Endothelial cell of umbilical vein (primary cell): ENCODE measurements around the gene RTN4R. TPM values are rescaled to one million over a fixed set of nuclear protein-coding genes. Genes with fewer than 3 reads are reported as not detected.

Source experiments
- BruUV-seq: library from RNA; stranded (reverse); fragments of 400-500 nt; replicated peaks from 2 replicates; lab custom pipeline; 2021; lab: Mats Ljungman, UMichigan
- CTCF ChIA-PET: fragments of 300-600, 350-600 bp; sonication (Branson Sonifier 250); formaldehyde crosslinking; loops from one replicate; lab custom pipeline; 2021; ENCODE audit warnings: antibody characterized with exemption, inconsistent platforms; lab: Charles Lee
- POLR2A ChIA-PET: fragments of 300-600, 350-600 bp; sonication (Branson Sonifier 250); formaldehyde crosslinking; loops from one replicate; lab custom pipeline; 2021; ENCODE audit warnings: antibody characterized with exemption, inconsistent platforms; lab: Charles Lee
- DNase-seq: peaks from one replicate; pipeline ENCODE4 v3.0.0-alpha.2; 2011; ENCODE audit warnings: low read depth, low spot score
- FAIRE-seq: peaks from 2 replicates; lab custom pipeline; 2011; peaks lifted over from hg19 to GRCh38; lab: Jason Lieb, UNC
- H2AFZ ChIP-seq: 2 replicates; pipeline ENCODE4 v1.6.0; 2012; ENCODE audit warnings: low read depth, low read length, control low read depth, inconsistent platforms
- H3K27ac ChIP-seq: 2 replicates; pipeline ENCODE4 v1.5.1; 2011; ENCODE audit warnings: low read depth, mild to moderate bottlenecking, control low read depth, low read length, moderate library complexity; ENCODE audit not compliant: insufficient read depth
- H3K27me3 ChIP-seq, 2 experiments: 2 replicates each; pipeline versions ENCODE4 v1.6.0 to v1.6.1; 2011; ENCODE audit warnings: low read length in 2 of 2, mixed read lengths in 1 of 2; ENCODE audit not compliant: control insufficient read depth in 2 of 2, insufficient read depth in 2 of 2
- H3K36me3 ChIP-seq, 2 experiments: 2 replicates in 1 of 2; 3 replicates in 1 of 2; pipeline ENCODE4 v1.5.1; 2011; ENCODE audit warnings: low read length in 2 of 2, mild to moderate bottlenecking in 1 of 2, moderate library complexity in 1 of 2; ENCODE audit not compliant: control insufficient read depth in 2 of 2, insufficient read depth in 2 of 2; ENCODE audit errors: extremely low read depth in 1 of 2
- H3K4me1 ChIP-seq: 3 replicates; pipeline ENCODE4 v1.5.1; 2011; ENCODE audit warnings: mild to moderate bottlenecking, low read length; ENCODE audit not compliant: control insufficient read depth, insufficient read depth; ENCODE audit errors: extremely low read depth
- H3K4me2 ChIP-seq: 2 replicates; pipeline ENCODE4 v1.6.1; 2011; ENCODE audit warnings: low read length, control low read depth, mixed read lengths; ENCODE audit not compliant: insufficient read depth
- H3K4me3 ChIP-seq, 3 experiments: fragments of 200-600 bp in 1 of 3; sonication (generic), shearing (Covaris generic) in 1 of 3; replicated peaks in 1 of 3; 2 replicates each; pipeline ENCODE4 v1.5.1; 2011 to 2016; ENCODE audit warnings: control low read depth in 3 of 3, low read length in 3 of 3, mild to moderate bottlenecking in 2 of 3, inconsistent platforms in 1 of 3, low read depth in 1 of 3, moderate library complexity in 1 of 3; ENCODE audit not compliant: insufficient read depth in 1 of 3
- H3K79me2 ChIP-seq: 2 replicates; pipeline ENCODE4 v1.6.0; 2012; ENCODE audit warnings: low read length, inconsistent platforms; ENCODE audit not compliant: control insufficient read depth, insufficient read depth
- H3K9ac ChIP-seq: replicated peaks from 2 replicates; pipeline ENCODE3; 2011; ENCODE audit warnings: low read length, control low read depth; ENCODE audit not compliant: insufficient read depth; ENCODE audit errors: extremely low read depth
- H3K9me1 ChIP-seq: replicated peaks from 3 replicates; pipeline ENCODE4 v1.6.0; 2011; ENCODE audit warnings: mild to moderate bottlenecking, low read length; ENCODE audit not compliant: control insufficient read depth, insufficient read depth; ENCODE audit errors: extremely low read depth
- H3K9me3 ChIP-seq: replicated peaks from 2 replicates; pipeline ENCODE4 v1.5.1; 2012; ENCODE audit warnings: low read length, inconsistent platforms; ENCODE audit not compliant: control insufficient read depth, insufficient read depth
- H4K20me1 ChIP-seq: replicated peaks from 2 replicates; pipeline ENCODE3; 2011; ENCODE audit warnings: mild to moderate bottlenecking, low read length; ENCODE audit not compliant: control insufficient read depth, insufficient read depth; ENCODE audit errors: extremely low read depth
- CTCF ChIP-seq, 2 donors: IDR thresholded peaks; 1 replicate in 1 of 2; 2 replicates in 1 of 2; pipeline ENCODE4 v1.5.1; 2011; ENCODE audit warnings: low read length in 2 of 2, mild to moderate bottlenecking in 2 of 2, moderate library complexity in 2 of 2, control low read depth in 1 of 2, inconsistent platforms in 1 of 2, low read depth in 1 of 2; ENCODE audit not compliant: insufficient read depth in 1 of 2; ENCODE audit errors: extremely low read depth in 1 of 2
- EZH2 ChIP-seq: IDR thresholded peaks from 2 replicates; pipeline ENCODE4 v1.6.1; 2012; ENCODE audit warnings: borderline replicate concordance, low read depth, mild to moderate bottlenecking, moderate library complexity, low read length, inconsistent platforms; ENCODE audit not compliant: severe bottlenecking
- FOS ChIP-seq: IDR thresholded peaks from 2 replicates; pipeline ENCODE4 v1.6.1; 2011; ENCODE audit warnings: mild to moderate bottlenecking, low read length, moderate library complexity, borderline replicate concordance; ENCODE audit not compliant: insufficient read depth
- JUN ChIP-seq: IDR thresholded peaks from 2 replicates; pipeline ENCODE4 v1.6.1; 2011; ENCODE audit warnings: borderline replicate concordance, low read depth; ENCODE audit not compliant: insufficient read length, insufficient read depth
- MYC ChIP-seq: IDR thresholded peaks from one replicate; pipeline ENCODE4 v1.6.1; 2011; ENCODE audit warnings: mild to moderate bottlenecking, low read depth, low read length
- POLR2A ChIP-seq: IDR thresholded peaks from 2 replicates; pipeline ENCODE4 v1.6.1; 2012; ENCODE audit warnings: low read depth, mild to moderate bottlenecking, control low read depth, low read length
- dilution Hi-C: fragments of 300-500 bp; cut with MboI; formaldehyde crosslinking; loops from one replicate; pipeline ENCODE4 v1.15.0; 2019; ENCODE audit warnings: low sequenced_read_pairs; ENCODE audit not compliant: extremely low pct_ligation_motif_present
- intact Hi-C: fragments of 100-400 bp; cut with micrococcal nuclease; formaldehyde crosslinking; loops from one replicate; pipeline ENCODE4 v1.10.0; 2022
- polyA plus RNA-seq, 4 experiments: library from polyadenylated mRNA; depleted of rRNA in 3 of 4; stranded (reverse) in 3 of 4; unstranded in 1 of 4; fragments of >200 nt; gene quantifications; 2 replicates each; pipeline versions ENCODE4 v1.2.1 to v1.2.3, GENCODE V29; 2011 to 2012; ENCODE audit warnings: missing spikeins in 1 of 4
- total RNA-seq: library from RNA; stranded (reverse); gene quantifications from 2 replicates; pipeline ENCODE4 v1.2.3, GENCODE V29; 2021

Gene RTN4R
- total and polyA plus RNA-seq, 2 donors (not counting 3 experiments of a cell fraction or from before 2014, with no cell fraction given): 1.2 to 2.2 TPM

GRCh38 chr22:20224256-20224626 lies 43.9 kb downstream of the RTN4R start:
- POLR2A ChIA-PET: no interaction called here
- H2AFZ ChIP-seq: no peak overlapping the region
- no peak overlapping the region for H3K4me2 ChIP-seq
- DNase-seq (no peak), FAIRE-seq (no peak)
- no peaks in the 10 kb centered on the region for H3K4me1 ChIP-seq
- H4K20me1 ChIP-seq: no peaks in the 10 kb centered on the region
- CTCF ChIA-PET: no interaction called here
- BruUV-seq: no TSS peak
- H3K27ac ChIP-seq: no peak overlapping the region
- H3K9me3 ChIP-seq: no peaks in the 10 kb centered on the region
- H3K9me1 ChIP-seq: no peaks in the 10 kb centered on the region
- TF ChIP-seq FOS (no peak), JUN (no peak), MYC (no peak), EZH2 (no peak), POLR2A (no peak)
- dilution Hi-C loops: no loop called here
- no peaks in the 10 kb centered on the region for H3K27me3 ChIP-seq
- H3K36me3 ChIP-seq: no peaks in the 10 kb centered on the region
- no peaks in the 10 kb centered on the region for H3K79me2 ChIP-seq
- intact Hi-C loops: no loop called here
- no peak overlapping the region for H3K4me3 ChIP-seq
- H3K9ac ChIP-seq: no peak overlapping the region

- Histone ChIP-seq H3K27ac (no peak overlapping the region), H3K4me1 (no peaks in the 10 kb centered on the region), H3K9me3 (no peaks in the 10 kb centered on the region), H2AFZ (no peak overlapping the region), H3K4me3 (no peak overlapping the region), H3K27me3 (no peaks in the 10 kb centered on the region), H3K79me2 (no peaks in the 10 kb centered on the region), H3K9ac (no peak overlapping the region), H3K4me2 (no peak overlapping the region), H3K36me3 (no peaks in the 10 kb centered on the region), H3K9me1 (no peaks in the 10 kb centered on the region), H4K20me1 (no peaks in the 10 kb centered on the region)
- FAIRE-seq (no peak), DNase-seq (no peak)
- dilution Hi-C loops: no loop called here
- no peak for TF ChIP-seq CTCF (IDR thresholded peaks at IDR 0.05; ENCODE audit: extremely low read depth in 1 of 2, insufficient read depth in 1 of 2, low read depth in 1 of 2, low read length in 2 of 2)
- TF ChIP-seq POLR2A: no peak
- TF ChIP-seq EZH2: no peak
- BruUV-seq: no TSS peak
- ChIA-PET POLR2A (no interaction called here), CTCF (interaction anchor here (0.8 kb wide), 1 partner anchor 13 kb away, joined by 3 read pairs; no protein-coding TSS in a partner anchor)
- intact Hi-C loops: no loop called here
These were observed 44.5 kb downstream of the RTN4R start for GRCh38 chr22:20223421-20224255.
